ENCODE measurements around the gene LMNA.

DNA sequence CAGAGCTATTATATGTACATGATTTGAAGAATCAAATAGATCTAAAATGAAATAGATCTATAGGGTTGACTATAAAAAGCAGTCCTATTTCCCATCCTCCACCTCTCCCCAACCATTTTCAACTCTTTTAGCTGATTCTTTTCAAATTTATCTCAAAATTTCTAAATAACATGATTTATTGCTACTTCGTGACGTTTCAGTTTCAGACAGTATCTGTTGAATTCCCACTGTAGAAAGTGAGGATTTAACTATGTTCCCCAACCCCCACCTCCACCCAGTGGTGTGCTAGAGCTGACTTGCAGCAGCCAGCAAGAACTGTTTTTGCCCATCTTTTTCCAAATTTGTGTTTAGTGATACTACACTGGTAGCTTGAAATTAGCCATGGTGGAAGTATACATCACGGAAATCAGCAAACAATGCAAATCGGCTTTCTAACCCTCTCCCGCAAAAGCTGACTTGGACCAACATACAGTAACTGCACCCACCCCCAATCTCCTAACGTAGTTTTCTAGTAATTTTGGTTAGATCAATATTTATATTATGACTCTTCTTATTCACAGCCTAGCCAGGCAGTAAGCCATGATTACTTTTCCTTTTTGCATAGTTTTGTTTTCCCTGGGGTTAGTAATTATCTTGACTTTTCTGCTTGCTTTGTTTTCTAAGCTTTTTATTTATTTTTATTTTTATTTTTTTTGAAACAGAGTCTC, 49.8 kb downstream of the LMNA start:
- TF ChIP-seq, protein P1, sequence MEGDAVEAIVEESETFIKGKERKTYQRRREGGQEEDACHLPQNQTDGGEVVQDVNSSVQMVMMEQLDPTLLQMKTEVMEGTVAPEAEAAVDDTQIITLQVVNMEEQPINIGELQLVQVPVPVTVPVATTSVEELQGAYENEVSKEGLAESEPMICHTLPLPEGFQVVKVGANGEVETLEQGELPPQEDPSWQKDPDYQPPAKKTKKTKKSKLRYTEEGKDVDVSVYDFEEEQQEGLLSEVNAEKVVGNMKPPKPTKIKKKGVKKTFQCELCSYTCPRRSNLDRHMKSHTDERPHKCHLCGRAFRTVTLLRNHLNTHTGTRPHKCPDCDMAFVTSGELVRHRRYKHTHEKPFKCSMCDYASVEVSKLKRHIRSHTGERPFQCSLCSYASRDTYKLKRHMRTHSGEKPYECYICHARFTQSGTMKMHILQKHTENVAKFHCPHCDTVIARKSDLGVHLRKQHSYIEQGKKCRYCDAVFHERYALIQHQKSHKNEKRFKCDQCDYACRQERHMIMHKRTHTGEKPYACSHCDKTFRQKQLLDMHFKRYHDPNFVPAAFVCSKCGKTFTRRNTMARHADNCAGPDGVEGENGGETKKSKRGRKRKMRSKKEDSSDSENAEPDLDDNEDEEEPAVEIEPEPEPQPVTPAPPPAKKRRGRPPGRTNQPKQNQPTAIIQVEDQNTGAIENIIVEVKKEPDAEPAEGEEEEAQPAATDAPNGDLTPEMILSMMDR (conservative IDR thresholded peaks at IDR 0.05 in 1 of 2, IDR thresholded peaks at IDR 0.05 in 1 of 2; ENCODE audit: extremely low read depth in 1 of 2, insufficient read depth in 1 of 2, low read depth in 1 of 2, low read length in 2 of 2), result no peak
- TF ChIP-seq EZH2 (IDR thresholded peaks at IDR 0.05; ENCODE audit: borderline replicate concordance, low read length), result no peak

All from mammary epithelial cell (primary cell).